Ascending aorta (tissue), 2 donors: ENCODE measurements around the gene GRIN1. TPM values are rescaled to one million over a fixed set of nuclear protein-coding genes. Genes with fewer than 3 reads are reported as not detected.

ENCODE experiments used
- DNase-seq, 2 donors: peaks; one replicate each; pipeline ENCODE4 v3.0.0-alpha.2; 2019; ENCODE audit warnings: low spot score in 2 of 2
- H3K27ac ChIP-seq, 2 donors: fragments of 200-600 bp; sonication (generic); one replicate each; pipeline ENCODE4 v1.5.1; 2016 to 2017; ENCODE audit warnings: mild to moderate bottlenecking in 1 of 2
- H3K27me3 ChIP-seq: fragments of 200-600 bp; sonication (generic); one replicate; pipeline ENCODE4 v1.5.1; 2017
- H3K36me3 ChIP-seq, 2 donors: fragments of 200-600 bp; sonication (generic); one replicate each; pipeline ENCODE4 v1.5.1; 2016
- H3K4me1 ChIP-seq, 2 donors: fragments of 200-600 bp; sonication (generic); one replicate each; pipeline ENCODE4 v1.5.1; 2016 to 2017; ENCODE audit warnings: mild to moderate bottlenecking in 1 of 2
- H3K4me3 ChIP-seq, 2 donors: fragments of 200-600 bp; sonication (generic); one replicate each; pipeline ENCODE4 v1.5.1; 2016 to 2017; ENCODE audit warnings: mild to moderate bottlenecking in 1 of 2
- H3K9me3 ChIP-seq, 2 donors: fragments of 200-600 bp; sonication (generic); one replicate each; pipeline ENCODE4 v1.5.1; 2016
- intact Hi-C: fragments of 100-400 bp; cut with DNase I; formaldehyde crosslinking; loops from one replicate; pipeline ENCODE4 v1.15.1; 2023
- total RNA-seq: library from RNA; depleted of rRNA; stranded (reverse); fragments of >200 nt; gene quantifications from one replicate; pipeline ENCODE4 v1.1.0, GENCODE V29; 2016
- TF ChIP-seq, protein P1 (sequence below), 3 experiments: fragments of 200-600 bp in 2 of 3; fragments of 450-650 bp in 1 of 3; sonication (generic) in 2 of 3; IDR thresholded peaks; one replicate each; pipeline ENCODE4 v1.5.1; 2016 to 2019; ENCODE audit warnings: antibody characterized with exemption in 3 of 3, mild to moderate bottlenecking in 1 of 3, moderate library complexity in 1 of 3

GRIN1 gene
- total RNA-seq, 1 donor from 2014 or later, result not detected

DNA sequence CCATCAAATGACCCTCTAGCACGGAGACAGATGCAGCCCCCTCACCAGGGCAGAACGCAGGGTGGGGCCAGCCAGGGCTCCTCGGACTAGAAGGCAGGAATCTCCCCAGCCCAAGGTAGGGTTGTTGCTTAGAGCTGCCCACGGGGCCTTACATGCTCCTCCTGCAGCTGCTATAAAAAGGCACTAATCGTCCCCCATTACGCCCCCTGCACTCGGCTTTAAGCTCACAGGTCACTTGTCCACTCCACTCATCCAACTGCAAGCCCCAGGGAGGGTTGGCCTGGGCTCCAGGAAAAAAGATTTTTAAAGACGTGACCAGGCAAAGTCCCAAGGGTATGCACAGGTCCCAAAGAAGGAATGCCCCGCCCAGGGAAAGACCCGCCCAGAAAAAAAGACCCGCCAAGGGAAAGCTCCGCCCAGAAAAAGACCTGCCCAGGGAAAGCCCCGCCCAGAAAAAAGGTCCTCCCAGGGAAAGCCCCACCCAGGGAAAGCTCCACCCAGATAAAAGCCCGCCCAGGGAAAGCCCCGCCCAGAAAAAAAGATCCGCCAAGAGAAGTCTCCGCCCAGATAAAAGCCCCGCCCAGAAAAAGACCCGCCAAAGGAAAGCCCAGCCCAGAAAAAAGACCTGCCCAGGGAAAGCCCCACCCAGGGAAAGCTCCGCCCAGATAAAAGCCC lies 11.1 kb downstream of the GRIN1 start:
- intact Hi-C loops, result no loop called here
- Histone ChIP-seq H3K4me1 (no peaks in the 10 kb centered on the region), H3K27me3 (no peaks in the 10 kb centered on the region)

DNA sequence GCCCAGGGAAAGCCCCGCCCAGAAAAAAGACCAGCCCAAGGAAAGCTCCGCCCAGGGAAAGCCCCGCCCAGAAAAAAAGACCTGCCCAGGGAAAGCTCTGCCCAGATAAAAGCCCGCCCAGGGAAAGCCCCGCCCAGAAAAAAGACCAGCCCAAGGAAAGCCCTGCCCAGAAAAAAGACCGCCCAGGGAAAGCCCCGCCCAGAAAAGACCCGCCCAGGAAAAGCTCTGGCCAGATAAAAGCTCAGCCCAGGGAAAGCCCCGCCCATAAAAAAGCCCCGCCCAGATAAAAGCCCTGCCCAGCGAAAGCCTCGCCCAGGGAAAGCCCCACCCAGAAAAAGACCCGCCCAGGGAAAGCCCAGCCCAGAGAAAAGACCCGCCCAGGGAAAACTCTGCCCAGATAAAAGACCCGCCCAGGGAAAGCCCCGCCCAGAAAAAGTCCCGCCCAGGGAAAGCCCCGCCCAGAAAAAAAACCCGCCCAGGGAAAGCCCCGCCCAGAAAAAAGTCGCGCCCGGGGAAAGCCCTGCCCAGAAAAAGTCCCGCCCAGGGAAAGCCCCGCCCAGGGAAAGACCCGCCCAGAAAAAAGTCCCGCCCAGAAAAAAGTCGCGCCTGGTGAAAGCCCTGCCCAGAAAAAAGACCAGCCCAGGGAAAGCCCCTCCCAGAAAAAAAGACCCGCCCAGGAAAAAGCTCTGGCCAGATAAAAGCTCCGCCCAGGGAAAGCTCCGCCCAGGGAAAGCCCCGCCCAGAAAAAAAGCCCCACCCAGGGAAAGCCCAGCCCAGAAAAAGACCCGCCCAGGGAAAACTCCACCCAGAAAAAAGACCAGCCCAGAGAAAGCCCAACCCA lies 11.9 kb downstream of the GRIN1 start:
- H3K27ac ChIP-seq, result no peak overlapping the region
- no peak for DNase-seq
- H3K4me3 ChIP-seq, result no peak overlapping the region
- TF ChIP-seq, protein P1, sequence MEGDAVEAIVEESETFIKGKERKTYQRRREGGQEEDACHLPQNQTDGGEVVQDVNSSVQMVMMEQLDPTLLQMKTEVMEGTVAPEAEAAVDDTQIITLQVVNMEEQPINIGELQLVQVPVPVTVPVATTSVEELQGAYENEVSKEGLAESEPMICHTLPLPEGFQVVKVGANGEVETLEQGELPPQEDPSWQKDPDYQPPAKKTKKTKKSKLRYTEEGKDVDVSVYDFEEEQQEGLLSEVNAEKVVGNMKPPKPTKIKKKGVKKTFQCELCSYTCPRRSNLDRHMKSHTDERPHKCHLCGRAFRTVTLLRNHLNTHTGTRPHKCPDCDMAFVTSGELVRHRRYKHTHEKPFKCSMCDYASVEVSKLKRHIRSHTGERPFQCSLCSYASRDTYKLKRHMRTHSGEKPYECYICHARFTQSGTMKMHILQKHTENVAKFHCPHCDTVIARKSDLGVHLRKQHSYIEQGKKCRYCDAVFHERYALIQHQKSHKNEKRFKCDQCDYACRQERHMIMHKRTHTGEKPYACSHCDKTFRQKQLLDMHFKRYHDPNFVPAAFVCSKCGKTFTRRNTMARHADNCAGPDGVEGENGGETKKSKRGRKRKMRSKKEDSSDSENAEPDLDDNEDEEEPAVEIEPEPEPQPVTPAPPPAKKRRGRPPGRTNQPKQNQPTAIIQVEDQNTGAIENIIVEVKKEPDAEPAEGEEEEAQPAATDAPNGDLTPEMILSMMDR (IDR thresholded peaks at IDR 0.05), result no peak
- no peaks in the 10 kb centered on the region for H3K9me3 ChIP-seq
- H3K36me3 ChIP-seq, result no peaks in the 10 kb centered on the region
- no peaks in the 10 kb centered on the region for H3K27me3 ChIP-seq
- intact Hi-C loops, result no loop called here
- H3K4me1 ChIP-seq, result no peaks in the 10 kb centered on the region

More for the DNA sequence above, 11.1 kb downstream of the GRIN1 start:
- TF ChIP-seq, protein P1 (IDR thresholded peaks at IDR 0.05), result no peak
- no peaks in the 10 kb centered on the region for H3K9me3 ChIP-seq
- H3K36me3 ChIP-seq, result no peaks in the 10 kb centered on the region
- H3K4me3 ChIP-seq, result no peak overlapping the region
- H3K27ac ChIP-seq, result no peak overlapping the region
- DNase-seq, result no peak

DNA sequence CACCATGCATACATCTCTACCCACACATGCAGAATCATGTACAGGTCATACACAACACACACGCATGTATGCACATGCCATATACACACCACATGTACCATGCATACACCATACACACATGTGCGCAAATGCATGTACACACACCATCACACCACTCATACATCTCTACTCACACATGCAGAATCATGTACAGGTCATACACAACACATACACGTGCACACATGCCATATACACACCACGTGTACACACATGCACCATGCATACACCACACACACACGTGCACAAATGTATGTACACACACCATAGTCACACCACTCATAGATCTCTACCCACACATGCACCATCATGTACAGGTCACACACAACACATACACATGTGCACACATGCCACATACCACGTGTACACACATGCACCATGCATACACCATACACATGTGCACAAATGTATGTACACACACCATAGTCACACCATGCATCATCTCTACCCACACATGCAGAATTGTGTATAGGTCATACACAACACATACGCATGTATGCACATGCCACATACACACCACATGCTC lies 14.0 kb downstream of the GRIN1 start:
- H3K36me3 ChIP-seq, result no peaks in the 10 kb centered on the region
- no peak overlapping the region for H3K4me3 ChIP-seq
- H3K4me1 ChIP-seq, result peaks cover 0 to 4% of the 10 kb centered on the region in 2 donors
- H3K9me3 ChIP-seq, result no peaks in the 10 kb centered on the region
- intact Hi-C loops, result no loop called here
- TF ChIP-seq, protein P1 (IDR thresholded peaks at IDR 0.05), result no peak
- no peak for DNase-seq
- H3K27me3 ChIP-seq, result peaks cover 6% of the 10 kb centered on the region
- no peak overlapping the region for H3K27ac ChIP-seq

DNA sequence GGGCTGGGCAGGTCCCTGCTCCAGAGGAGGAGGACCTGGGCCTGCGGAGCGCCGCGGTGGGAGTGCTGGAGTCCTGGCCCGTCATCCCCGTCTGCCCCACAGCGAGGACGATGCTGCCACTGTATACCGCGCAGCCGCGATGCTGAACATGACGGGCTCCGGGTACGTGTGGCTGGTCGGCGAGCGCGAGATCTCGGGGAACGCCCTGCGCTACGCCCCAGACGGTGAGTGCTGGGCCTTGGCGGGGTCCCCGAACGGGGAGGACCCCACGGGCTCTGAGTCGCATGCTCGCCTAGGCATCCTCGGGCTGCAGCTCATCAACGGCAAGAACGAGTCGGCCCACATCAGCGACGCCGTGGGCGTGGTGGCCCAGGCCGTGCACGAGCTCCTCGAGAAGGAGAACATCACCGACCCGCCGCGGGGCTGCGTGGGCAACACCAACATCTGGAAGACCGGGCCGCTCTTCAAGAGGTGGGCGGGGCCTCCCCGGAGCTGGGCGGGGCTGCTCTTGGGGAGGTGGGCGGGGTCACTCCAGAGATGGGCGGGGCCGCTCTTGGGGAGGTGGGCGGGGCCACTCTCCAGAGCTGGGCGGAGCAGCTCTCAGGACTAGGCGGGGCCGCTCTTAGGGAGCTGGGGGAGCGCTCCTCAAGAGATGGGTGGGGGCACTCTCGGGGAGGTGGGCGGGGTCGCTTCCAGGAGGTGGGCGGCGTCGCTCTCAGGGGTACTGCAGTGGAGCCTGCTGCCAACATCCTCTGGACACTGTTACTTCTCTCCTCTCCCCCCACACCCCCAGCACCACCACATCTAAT lies 17.8 kb downstream of the GRIN1 start:
- Histone ChIP-seq H3K27me3 (peaks cover 28% of the 10 kb centered on the region), H3K9me3 (no peaks in the 10 kb centered on the region), H3K4me1 (peaks cover 0 to 4% of the 10 kb centered on the region in 2 donors), H3K36me3 (no peaks in the 10 kb centered on the region), H3K27ac (no peak overlapping the region), H3K4me3 (peak overlapping the region in 1 of 2 donors; percentile 29)
- intact Hi-C loops, result no loop called here
- DNase-seq, result no peak
- TF ChIP-seq, protein P1 (IDR thresholded peaks at IDR 0.05), result no peak

DNA sequence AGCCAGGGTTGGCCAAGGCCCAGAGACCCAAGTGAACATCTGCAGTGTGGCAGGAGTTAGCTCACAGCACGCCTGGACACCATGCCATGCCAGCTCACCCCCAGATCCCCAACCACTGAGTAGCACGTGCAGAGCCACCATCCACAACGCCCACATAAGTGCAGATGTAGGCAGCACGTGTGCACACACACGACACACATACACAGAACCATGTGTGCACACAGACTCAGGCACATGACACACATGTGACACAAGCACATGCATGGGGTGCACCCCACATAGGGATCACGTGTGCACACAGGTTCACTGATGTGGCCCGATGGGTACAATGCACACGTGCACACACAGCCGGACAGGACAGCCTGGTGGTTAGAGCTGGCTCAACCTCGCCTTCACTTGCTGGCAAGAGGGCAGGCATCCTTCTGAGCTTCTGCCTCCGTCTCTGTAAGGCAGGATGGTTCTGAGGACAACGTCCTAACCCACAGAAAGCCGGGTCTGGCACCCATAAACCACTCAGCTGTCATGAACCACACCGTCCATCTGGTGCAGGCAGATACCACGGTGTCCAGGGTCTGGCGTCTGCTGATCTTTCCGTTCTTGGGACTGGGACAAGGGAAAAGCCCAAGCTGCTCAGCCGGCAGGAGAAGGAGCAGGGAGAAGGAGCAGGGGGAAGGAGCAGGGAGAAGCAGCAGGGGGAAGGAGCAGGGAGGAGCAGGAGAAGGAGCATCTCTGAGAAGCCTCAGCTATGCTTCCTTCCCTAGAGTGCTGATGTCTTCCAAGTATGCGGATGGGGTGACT lies 18.9 kb downstream of the GRIN1 start:
- TF ChIP-seq, protein P1 (IDR thresholded peaks at IDR 0.05), result no peak
- intact Hi-C loops, result no loop called here
- no peak for DNase-seq
- H3K4me1 ChIP-seq, result peaks cover 8 to 12% of the 10 kb centered on the region in 2 donors
- H3K27me3 ChIP-seq, result peaks cover 38% of the 10 kb centered on the region
- H3K9me3 ChIP-seq, result no peaks in the 10 kb centered on the region
- H3K4me3 ChIP-seq, result no peak overlapping the region
- no peaks in the 10 kb centered on the region for H3K36me3 ChIP-seq
- H3K27ac ChIP-seq, result no peak overlapping the region
